Suppressor macrophage treated with lipopolysaccharide for 1 hour (primary cell): Measurements from ENCODE around the gene CLC.
"Not testable (repeated sequence)": the region's sequence is repeated elsewhere in the genome, so short reads cannot be mapped to it uniquely, and the experiment has no call there.

Experiments
- DNase-seq, 3 donors: peaks; one replicate each; pipeline ENCODE4 v3.0.0-alpha.2; 2020 to 2022

CLC gene

GRCh38 chr19:39728040-39728439, 9.8 kb downstream of the CLC start:
- no peak for DNase-seq

- peak in 1 of 3 donors; percentile 8 for DNase-seq
Measured at GRCh38 chr19:39727070-39727800, 10.6 kb downstream of the CLC start.

DNA sequence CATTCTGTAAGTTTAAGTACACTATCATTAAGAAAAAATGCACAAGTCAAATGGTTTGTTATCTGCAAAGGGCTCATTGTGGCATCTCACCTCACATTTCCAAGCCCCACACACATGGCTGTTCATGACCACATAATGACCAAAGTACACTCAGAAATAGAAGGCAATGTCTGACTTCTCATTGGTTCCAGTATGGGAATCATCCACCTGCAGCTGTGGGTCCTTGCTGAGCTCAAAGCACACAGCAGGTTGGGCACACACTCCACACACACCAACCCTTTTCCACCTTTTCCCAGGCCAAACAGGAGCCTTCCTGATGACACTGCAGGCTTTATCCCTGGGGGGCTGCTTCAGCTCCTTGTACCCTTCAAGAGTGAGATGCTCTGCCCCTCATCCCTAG, 11.8 kb downstream of the CLC start:
- DNase-seq, result no peak

GRCh38 chr19:39720144-39720543, 17.7 kb downstream of the CLC start:
- DNase-seq, result not testable (repeated sequence)

- DNase-seq, result no peak
Measured at GRCh38 chr19:39710333-39710890, 27.4 kb downstream of the CLC start.

GRCh38 chr19:39709026-39709872, 28.6 kb downstream of the CLC start:
- DNase-seq, result no peak

DNA sequence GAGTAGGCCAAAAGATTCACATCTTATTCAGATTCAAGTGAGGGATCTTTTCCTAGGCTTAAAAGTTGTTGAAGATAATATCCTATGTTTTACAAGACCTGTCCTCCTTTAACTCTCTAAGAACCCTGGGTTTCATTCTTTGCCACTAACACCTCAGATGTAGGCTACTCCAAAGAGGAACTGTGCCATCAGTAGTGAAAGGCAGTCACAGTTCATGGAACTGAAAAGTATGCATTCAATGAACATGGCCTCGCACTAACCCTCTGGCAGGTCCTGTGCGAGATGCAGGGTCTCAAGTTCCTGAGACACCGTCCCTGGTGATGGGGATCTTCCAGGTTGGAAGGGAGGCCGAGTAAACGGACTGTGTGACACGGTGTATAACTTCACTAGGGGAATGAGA, 29.2 kb downstream of the CLC start:
- DNase-seq, result no peak

- peak; percentile 49 to 58 (median 55) for DNase-seq
Measured at GRCh38 chr19:39705578-39706188, 32.1 kb downstream of the CLC start.

DNA sequence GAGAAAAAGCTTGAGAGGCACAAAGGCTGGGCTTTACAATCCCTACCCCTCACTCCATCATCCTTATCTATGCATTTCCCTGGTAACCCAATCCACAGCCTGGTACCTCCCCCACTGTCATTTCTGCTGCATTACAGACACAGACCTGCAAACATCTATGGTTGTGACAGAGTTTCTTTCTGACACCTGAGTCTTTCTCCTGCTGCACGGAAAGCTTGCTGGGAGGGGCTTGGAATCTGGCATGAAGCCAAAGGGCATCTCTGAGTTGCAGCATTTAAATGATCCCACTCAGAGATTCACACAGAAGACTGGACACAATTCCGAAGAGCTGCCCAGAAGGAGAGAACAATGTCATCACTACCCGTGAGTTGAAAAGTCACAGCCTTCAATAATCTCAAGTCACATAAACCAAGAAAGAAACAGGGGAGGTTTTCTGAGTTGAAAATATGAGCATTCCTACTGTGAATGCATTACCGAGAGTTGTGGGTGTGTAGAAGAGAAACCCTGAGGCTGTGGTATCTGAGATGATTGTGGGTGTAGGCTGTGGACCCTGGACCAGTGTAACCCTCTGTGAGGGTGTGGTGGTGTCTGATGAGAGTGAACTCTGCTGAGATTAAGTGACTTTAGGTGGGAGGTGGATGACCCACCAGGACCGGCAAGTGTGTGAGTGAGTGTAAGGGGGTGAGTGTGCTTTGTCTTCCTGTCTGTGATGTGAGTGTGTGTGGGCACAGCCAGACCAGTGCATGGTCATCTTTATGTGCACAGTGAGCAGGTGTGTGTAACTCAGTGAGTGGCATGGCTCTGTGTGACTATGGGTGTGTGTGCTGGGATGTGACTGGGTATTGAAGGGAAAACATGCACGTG, 33.4 kb downstream of the CLC start, which contains the start of gene LGALS14:
LGALS14 (plus strand) TSS at position 301 of the 864 bp plus-strand sequence; CDS start at position 349, 48 bp downstream.
- no peak for DNase-seq

DNA sequence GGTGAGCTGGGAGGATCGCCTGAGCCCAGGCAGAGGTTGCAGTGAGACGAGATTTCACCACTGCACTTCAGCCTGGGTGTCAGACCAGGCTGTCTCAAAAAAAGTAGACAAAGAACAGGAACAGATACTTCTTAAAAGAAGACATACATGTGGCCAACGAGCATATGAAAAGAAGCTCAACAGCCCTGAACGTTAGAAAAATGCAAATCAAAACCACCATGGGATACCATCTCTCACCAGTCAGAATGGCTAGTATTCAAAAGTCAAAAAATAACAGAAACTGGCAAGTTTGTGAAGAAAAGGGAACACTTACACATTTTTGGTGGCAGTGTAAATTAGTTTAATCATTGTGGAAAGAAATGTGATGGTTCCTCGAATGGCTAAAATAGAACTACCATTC, 36.5 kb downstream of the CLC start:
- DNase-seq, result no peak

GRCh38 chr19:39698535-39698934, 39.3 kb downstream of the CLC start:
- DNase-seq, result no peak

DNA sequence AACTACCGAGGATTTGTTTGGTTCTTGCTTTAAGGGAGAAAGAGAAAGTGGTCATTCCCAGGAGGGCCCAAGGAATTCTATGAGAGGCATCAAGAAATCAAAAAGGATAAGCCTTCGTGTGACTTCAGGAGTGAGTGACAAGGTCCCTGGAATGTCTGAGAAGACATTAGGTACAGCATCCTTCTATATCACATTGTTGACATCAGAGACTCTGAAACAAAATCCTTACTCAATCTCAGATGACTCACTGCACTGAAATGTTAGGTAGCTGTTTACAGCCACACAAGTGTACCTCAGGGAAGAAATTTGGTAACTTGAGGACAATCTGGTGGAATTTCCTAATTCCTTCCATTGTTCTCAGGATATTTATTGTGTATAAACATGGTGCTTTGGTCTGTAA, 41.4 kb downstream of the CLC start:
- DNase-seq, result no peak

DNA sequence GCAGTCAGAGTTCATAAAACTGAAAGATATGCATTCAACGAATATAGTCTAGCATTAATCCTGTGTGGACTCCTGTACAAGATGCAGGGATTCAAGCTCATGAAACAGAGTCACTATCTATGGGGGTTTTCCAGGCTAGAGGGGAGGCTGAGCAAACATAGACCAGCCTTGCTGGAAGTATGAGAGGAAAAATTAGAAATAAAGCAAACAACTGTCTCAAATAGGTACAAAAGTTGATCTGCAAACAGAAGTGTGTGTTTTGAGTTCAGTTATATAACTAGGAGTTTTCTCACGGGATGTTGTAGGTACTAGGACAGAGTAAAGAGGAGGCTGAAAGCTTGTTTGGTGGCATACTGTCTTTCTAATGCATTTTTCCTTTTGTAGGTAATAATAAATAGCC, 42.1 kb downstream of the CLC start:
- no peak for DNase-seq

DNA sequence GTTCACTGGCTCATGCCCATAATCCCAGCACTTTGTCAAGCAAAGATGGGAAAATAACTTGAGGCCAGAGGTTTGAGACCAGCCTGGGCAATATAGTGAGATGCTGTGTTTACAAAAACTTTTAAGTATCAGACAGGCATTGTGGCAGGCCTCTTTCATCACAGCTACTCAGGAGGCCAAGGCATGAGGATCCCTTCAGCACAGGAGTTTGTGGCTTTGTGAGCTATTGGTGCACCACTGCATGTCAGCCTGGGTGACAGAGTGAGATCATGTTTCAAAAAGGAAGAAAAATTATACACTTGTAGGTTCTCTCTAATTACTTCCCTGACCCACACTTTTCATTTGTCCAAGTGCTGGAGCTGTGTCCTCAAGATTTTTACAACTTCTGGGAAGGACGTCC, 45.0 kb downstream of the CLC start:
- DNase-seq, result no peak

GRCh38 chr19:39692166-39692565, 45.7 kb downstream of the CLC start:
- no peak for DNase-seq

DNA sequence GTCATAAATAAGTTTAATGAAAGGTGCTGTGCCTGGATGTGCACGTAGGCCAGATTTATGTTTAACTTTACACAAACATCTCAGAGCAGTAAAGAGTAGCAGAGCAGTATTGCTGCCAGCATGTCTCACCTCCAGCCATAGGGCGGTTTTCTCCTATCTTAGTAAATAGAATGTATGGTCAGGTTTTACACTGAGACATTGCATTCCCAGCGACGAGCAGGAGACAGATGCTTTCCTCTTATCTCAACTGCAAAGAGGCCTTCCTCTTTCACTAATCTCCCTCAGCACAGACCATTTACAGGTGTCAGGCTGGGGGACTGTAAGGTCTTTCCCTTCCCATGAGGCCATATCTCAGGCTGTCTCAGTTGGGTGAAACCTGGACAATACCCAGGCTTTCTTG, 49.2 kb downstream of the CLC start:
- not testable (repeated sequence) for DNase-seq

GRCh38 chr19:39686739-39687138, 51.1 kb downstream of the CLC start:
- peak in 2 of 3 donors; percentile 21 for DNase-seq

GRCh38 chr19:39684267-39684666, 53.6 kb downstream of the CLC start:
- peak in 2 of 3 donors; percentile 25 to 33 for DNase-seq

- DNase-seq, result no peak
Measured at GRCh38 chr19:39681416-39681815, 56.4 kb downstream of the CLC start.
